ENCODE measurements around the gene RNF5.

DNA sequence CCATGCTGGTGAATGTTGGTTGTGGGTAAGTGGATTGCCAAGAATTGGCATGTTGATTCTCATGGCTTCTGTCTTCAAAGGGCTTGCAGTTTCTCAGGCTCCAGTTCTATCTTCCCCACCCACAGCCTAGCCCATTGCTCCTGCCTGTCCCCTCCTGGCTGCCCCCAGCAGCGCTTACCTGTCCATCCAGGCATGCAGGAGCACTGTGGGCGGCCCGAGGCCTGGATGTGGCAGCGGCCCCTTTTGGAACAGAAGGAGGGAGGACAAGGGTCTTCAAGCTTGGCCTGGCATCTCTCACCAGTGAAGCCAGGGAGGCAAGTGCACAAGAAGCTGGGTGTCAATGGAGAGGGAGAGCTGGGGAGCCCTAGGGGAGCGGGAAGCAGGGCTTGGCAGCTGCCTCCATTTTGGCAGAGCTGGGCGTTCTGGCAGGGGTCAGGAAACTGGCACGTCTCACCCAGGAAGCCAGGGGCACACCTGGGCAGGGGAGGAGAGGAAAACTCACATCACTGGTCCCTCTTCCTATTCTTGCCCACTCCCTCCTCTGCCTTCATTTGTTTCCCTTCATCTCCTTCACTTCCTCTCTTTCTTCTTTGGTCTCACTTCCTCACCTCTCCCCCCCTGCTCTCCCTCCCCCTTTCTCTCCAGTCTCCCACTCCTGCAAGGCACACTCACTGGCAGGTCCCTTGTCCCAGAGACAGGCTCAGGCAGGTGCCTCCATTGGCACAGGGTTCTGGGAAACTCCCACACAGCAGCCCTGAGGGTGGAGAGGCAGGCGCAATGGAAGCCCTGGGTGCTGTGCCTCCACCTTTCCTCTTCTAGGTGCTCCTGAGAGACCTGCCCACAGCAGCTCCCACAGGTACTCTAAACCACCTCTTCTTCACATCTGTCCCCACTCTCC is 44.4 kb downstream of the RNF5 start:
- TF ChIP-seq MYC (IDR thresholded peaks at IDR 0.05; ENCODE audit: insufficient read depth, insufficient read length, insufficient replicate concordance, low read length, severe bottlenecking) (no peak), POLR2A (IDR thresholded peaks at IDR 0.05; ENCODE audit: low read depth, low read length) (no peak), BACH1 (IDR thresholded peaks at IDR 0.05; ENCODE audit: borderline replicate concordance) (no peak), TCF12 (IDR thresholded peaks at IDR 0.05; ENCODE audit: low read depth, low read length) (no peak), CHD1 (IDR thresholded peaks at IDR 0.05; ENCODE audit: low read depth, low read length) (no peak), EP300 (IDR thresholded peaks at IDR 0.05; ENCODE audit: borderline replicate concordance in 1 of 2, control insufficient read depth in 1 of 2, low read depth in 2 of 2, low read length in 2 of 2) (no peak), POLR2AphosphoS5 (IDR thresholded peaks at IDR 0.05; ENCODE audit: low read length) (no peak), JUNB (IDR thresholded peaks at IDR 0.05) (no peak), TARDBP (IDR thresholded peaks at IDR 0.05; ENCODE audit: borderline replicate concordance) (no peak), FOS (IDR thresholded peaks at IDR 0.05; ENCODE audit: borderline replicate concordance, extremely low read depth, insufficient read length) (no peak), EZH2 (IDR thresholded peaks at IDR 0.05; ENCODE audit: borderline replicate concordance, control insufficient read depth, low read depth, low read length) (no peak), RAD51 (IDR thresholded peaks at IDR 0.05) (no peak)
- TF ChIP-seq, protein P1, sequence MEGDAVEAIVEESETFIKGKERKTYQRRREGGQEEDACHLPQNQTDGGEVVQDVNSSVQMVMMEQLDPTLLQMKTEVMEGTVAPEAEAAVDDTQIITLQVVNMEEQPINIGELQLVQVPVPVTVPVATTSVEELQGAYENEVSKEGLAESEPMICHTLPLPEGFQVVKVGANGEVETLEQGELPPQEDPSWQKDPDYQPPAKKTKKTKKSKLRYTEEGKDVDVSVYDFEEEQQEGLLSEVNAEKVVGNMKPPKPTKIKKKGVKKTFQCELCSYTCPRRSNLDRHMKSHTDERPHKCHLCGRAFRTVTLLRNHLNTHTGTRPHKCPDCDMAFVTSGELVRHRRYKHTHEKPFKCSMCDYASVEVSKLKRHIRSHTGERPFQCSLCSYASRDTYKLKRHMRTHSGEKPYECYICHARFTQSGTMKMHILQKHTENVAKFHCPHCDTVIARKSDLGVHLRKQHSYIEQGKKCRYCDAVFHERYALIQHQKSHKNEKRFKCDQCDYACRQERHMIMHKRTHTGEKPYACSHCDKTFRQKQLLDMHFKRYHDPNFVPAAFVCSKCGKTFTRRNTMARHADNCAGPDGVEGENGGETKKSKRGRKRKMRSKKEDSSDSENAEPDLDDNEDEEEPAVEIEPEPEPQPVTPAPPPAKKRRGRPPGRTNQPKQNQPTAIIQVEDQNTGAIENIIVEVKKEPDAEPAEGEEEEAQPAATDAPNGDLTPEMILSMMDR (IDR thresholded peaks at IDR 0.05 in 2 of 3, conservative IDR thresholded peaks at IDR 0.05 in 1 of 3; ENCODE audit: control insufficient read depth in 2 of 3, extremely low read depth in 1 of 3, insufficient read depth in 1 of 3, low read depth in 3 of 3, low read length in 3 of 3), result no peak

All from GM12878 (cell line).